Measurements from ENCODE around the gene SYNJ2.

DNA sequence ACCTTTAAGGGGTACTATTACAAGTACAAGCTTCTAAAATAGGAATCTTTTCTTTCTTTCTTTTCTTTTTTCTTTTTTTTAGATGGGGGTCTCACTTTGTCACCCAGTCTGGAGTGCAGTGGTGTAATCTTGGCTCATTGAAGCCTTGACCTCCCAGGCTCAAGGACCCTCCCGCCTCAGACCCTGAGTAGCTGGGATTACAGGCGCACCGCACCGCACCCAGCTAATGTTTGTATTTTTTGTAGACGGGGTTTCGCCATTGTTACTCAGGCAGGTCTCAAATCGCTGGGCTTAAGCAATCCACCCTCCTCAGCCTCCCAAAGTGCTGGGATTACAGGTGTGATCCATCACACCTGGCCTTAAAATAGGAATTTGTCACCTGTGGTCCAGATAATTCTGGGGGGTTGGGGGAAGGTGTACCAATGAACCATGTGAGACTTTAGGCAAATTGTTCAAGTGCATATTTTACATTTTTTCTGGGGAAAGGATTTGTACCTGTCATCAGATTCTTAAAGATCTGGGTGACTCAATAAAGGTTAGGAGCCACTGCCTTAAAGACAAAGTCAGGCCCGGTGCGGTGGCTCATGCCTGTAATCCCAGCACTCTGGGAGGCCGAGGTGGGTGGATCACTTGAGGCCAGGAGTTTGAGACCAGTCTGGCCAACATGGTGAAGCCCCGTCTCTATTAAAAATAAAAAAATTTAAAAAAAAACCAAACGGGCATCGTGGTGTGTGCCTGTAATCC, 19.7 kb upstream of the SYNJ2 start:
- TF ChIP-seq SIN3A (IDR thresholded peaks at IDR 0.05; ENCODE audit: borderline replicate concordance, insufficient read depth, low read depth, low read length) (no peak), POLR2AphosphoS5 (IDR thresholded peaks at IDR 0.05; ENCODE audit: low read depth, low read length) (no peak), TCF7L2 (IDR thresholded peaks at IDR 0.05; ENCODE audit: low read depth, low read length) (no peak)
- TF ChIP-seq, protein P1, sequence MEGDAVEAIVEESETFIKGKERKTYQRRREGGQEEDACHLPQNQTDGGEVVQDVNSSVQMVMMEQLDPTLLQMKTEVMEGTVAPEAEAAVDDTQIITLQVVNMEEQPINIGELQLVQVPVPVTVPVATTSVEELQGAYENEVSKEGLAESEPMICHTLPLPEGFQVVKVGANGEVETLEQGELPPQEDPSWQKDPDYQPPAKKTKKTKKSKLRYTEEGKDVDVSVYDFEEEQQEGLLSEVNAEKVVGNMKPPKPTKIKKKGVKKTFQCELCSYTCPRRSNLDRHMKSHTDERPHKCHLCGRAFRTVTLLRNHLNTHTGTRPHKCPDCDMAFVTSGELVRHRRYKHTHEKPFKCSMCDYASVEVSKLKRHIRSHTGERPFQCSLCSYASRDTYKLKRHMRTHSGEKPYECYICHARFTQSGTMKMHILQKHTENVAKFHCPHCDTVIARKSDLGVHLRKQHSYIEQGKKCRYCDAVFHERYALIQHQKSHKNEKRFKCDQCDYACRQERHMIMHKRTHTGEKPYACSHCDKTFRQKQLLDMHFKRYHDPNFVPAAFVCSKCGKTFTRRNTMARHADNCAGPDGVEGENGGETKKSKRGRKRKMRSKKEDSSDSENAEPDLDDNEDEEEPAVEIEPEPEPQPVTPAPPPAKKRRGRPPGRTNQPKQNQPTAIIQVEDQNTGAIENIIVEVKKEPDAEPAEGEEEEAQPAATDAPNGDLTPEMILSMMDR (IDR thresholded peaks at IDR 0.05) = no peak
